Activated T-helper 17 cell treated with anti-CD3 and anti-CD28 coated beads, Interleukin-2, amount 50 U/mL, for 72 hours (primary cell): ENCODE measurements around the gene CABLES2. TPM values are rescaled to one million over a fixed set of nuclear protein-coding genes. Genes with fewer than 3 reads are reported as not detected.

ENCODE experiments used
- ATAC-seq: fragments of 150-1000 bp; cut with Tn5 transposase; replicated peaks from 2 replicates; pipeline ENCODE4 v1.10.0; 2021; ENCODE audit warnings: mild to moderate bottlenecking, moderate library complexity
- H3K27ac Mint-ChIP-seq: one replicate; pipeline ENCODE4 v1.8.0; 2022; ENCODE audit warnings: mixed read lengths
- H3K27me3 Mint-ChIP-seq: one replicate; pipeline ENCODE4 v1.8.0; 2022; ENCODE audit warnings: mixed read lengths
- H3K36me3 Mint-ChIP-seq: one replicate; pipeline ENCODE4 v1.8.0; 2022; ENCODE audit warnings: low read depth, mild to moderate bottlenecking, mixed read lengths
- H3K4me1 Mint-ChIP-seq: one replicate; pipeline ENCODE4 v1.8.0; 2022; ENCODE audit warnings: mixed read lengths
- H3K4me3 Mint-ChIP-seq: one replicate; pipeline ENCODE4 v1.8.0; 2022; ENCODE audit warnings: mild to moderate bottlenecking, mixed read lengths
- H3K9me3 Mint-ChIP-seq: one replicate; pipeline ENCODE4 v1.8.0; 2022; ENCODE audit warnings: mixed read lengths
- total RNA-seq, 2 donors: library from RNA; stranded (reverse); gene quantifications; one replicate each; pipeline ENCODE4 v1.2.3, GENCODE V29; 2022

CABLES2 gene
- total RNA-seq, 2 donors from 2014 or later, result 6.8 to 6.9 TPM

DNA sequence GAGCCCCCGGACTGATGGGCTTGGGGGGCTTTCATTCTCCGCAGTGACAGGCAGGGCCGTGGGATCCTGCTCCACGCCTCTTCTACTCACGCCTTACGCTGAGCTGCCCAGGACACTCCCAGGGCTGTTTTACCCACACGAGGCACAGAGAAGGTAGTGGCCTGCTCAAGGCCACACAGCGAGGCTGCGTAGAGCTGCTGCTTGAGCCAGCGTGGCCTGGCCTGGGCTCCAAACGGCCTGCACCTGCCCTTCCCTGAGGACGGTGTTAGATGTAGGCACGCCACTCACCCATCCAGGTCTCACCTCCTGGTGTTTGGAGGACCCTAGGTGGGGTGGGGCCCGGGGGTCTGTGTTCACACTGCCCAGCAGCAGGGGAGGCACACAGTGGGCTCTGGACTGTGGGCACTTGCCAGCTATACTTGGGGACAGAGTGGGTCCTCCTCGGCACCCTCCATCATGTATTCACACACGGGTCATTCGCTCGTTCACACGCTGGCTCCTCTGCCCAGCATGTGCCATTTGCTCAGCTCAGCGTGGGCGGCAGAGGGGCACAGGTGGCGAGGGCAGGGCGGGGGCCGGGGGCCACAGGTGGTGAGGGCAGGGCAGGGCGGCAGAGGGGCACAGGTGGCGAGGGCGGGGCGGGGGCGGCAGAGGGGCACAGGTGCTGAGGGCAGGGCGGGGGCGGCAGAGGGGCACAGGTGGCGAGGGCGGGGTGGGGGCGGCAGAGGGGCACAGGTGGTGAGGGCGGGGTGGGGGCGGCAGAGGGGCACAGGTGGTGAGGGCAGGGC is 38.7 kb upstream of the CABLES2 start:
- H3K27ac Mint-ChIP-seq, result no peak overlapping the region
- no peaks in the 10 kb centered on the region for H3K9me3 Mint-ChIP-seq
- ATAC-seq, result no peak
- H3K27me3 Mint-ChIP-seq, result peaks cover 13% of the 10 kb centered on the region
- no peaks in the 10 kb centered on the region for H3K4me1 Mint-ChIP-seq
- no peaks in the 10 kb centered on the region for H3K36me3 Mint-ChIP-seq
- H3K4me3 Mint-ChIP-seq, result no peak overlapping the region

DNA sequence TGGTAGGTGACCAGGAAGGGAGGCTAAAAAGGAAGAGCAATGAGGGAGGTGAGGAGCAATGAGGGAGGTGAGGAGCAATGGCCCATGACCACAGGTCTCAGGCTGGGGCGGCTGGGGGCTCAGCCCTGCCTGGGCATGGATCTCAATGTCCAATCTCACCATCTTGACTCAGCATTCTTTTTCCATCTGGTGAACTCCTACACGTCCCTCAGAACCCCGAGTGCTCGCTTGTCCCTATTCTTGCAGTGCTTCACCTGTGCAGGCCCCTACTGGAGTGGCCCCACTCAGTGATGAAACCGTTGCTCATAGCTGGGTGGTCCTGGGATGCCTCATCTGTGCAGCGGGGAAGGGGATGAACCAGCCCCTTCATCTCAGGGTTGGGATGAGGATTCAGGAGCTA is 37.2 kb upstream of the CABLES2 start:
- no peak overlapping the region for H3K27ac Mint-ChIP-seq
- no peaks in the 10 kb centered on the region for H3K36me3 Mint-ChIP-seq
- H3K4me3 Mint-ChIP-seq, result no peak overlapping the region

DNA sequence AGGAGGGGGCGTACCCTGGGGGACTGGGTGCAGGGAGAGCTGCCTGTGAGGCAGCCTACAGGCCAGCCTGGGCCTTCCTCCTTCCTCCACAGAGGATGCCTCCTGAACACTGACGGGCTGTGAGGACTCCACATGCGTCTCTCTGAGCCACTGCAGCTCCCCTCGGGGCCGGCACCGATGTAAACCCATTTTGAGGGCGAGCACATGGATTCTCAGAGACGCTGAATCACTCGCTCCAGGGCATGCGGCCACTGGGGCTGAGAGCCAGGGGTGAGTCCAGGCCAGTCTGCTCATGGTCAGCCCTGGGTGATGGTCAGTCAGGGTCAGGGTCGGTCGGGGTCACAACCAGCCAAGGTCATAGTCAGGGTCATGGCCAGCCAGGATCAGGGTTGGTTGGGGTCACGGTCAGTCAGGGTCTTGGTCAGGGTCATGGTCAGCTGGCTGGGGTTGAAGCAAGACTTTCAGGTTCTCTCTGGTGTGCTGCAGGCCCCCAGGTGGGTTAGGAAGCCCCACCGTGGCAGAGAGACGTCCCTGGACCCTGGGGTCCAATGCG is 35.0 kb upstream of the CABLES2 start:
- ATAC-seq, result no peak
- H3K36me3 Mint-ChIP-seq, result no peaks in the 10 kb centered on the region
- H3K4me3 Mint-ChIP-seq, result no peak overlapping the region
- H3K4me1 Mint-ChIP-seq, result no peaks in the 10 kb centered on the region
- no peak overlapping the region for H3K27ac Mint-ChIP-seq
- no peaks in the 10 kb centered on the region for H3K9me3 Mint-ChIP-seq
- H3K27me3 Mint-ChIP-seq, result peaks cover 14% of the 10 kb centered on the region

More for the DNA sequence above, 37.2 kb upstream of the CABLES2 start:
- ATAC-seq, result no peak
- Mint-ChIP-seq H3K4me1 (no peaks in the 10 kb centered on the region), H3K9me3 (no peaks in the 10 kb centered on the region), H3K27me3 (peaks cover 10% of the 10 kb centered on the region)

DNA sequence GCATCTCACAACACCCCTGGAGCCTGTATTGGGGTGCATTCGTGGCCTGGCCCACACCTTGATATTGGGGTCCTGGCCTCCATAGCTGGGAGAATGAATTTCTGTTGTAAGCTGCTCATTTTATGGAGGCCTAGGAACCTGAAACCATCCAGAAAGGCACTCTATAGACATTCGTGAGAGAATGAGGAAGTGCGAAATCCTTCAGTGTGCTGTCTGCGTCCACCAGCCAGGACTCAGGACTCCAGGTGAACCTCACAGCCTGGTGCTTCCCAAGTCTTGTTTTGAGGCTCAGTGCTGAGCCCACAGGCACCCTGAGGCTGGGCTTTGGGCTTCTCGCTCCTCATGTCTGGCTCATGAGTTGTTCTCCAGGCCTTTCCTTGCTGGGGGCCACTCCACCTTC is 32.1 kb upstream of the CABLES2 start:
- no peaks in the 10 kb centered on the region for H3K36me3 Mint-ChIP-seq
- ATAC-seq, result no peak
- peaks cover 29% of the 10 kb centered on the region for H3K27me3 Mint-ChIP-seq
- H3K4me3 Mint-ChIP-seq, result no peak overlapping the region
- H3K27ac Mint-ChIP-seq, result no peak overlapping the region
- H3K9me3 Mint-ChIP-seq, result no peaks in the 10 kb centered on the region
- no peaks in the 10 kb centered on the region for H3K4me1 Mint-ChIP-seq

DNA sequence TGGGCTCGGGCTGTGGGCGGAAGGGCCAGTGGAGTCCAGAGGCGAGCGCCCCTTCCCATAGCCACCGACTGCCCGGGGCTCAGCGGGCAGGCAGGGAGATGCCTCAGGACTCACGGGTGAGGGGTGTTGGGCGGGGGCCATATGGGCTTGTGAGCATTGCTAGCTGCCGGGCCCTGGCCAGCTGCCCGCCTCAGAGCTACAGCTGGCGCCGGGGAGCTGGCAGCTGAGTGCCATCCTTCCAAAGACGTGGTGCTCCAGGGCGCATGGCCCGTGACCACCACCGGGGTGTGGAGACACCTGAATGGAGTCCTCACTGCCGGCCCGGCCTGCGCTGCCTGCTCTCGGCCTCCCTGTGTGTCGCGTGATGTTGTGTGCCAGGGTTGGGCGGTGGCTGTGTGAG is 30.8 kb upstream of the CABLES2 start:
- Mint-ChIP-seq H3K4me1 (no peaks in the 10 kb centered on the region), H3K9me3 (no peaks in the 10 kb centered on the region), H3K4me3 (no peak overlapping the region), H3K36me3 (no peaks in the 10 kb centered on the region), H3K27ac (no peak overlapping the region), H3K27me3 (peaks cover 22% of the 10 kb centered on the region)
- no peak for ATAC-seq

DNA sequence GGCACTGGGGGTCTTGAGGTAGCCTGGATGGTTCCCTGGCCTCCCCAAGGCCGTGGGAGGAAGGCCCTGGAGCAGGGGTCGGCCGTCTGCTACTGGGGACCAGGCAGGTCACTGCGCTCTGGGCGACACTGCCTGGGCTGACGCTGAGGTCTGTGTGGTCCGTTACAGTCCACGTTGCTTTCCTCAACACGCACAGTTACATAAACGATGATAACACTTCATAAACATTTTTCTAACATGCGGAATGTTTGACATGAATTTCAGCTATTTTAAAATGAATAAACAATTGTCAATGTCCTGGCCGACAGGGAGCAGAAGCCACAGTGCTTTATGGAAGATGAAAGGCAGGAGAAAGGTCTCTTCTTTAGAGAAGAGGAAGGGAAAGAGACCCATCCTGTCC is 30.4 kb upstream of the CABLES2 start:
- Mint-ChIP-seq H3K4me3 (no peak overlapping the region), H3K4me1 (no peaks in the 10 kb centered on the region), H3K9me3 (no peaks in the 10 kb centered on the region), H3K27ac (no peak overlapping the region), H3K27me3 (peaks cover 19% of the 10 kb centered on the region), H3K36me3 (no peaks in the 10 kb centered on the region)
- ATAC-seq, result no peak

DNA sequence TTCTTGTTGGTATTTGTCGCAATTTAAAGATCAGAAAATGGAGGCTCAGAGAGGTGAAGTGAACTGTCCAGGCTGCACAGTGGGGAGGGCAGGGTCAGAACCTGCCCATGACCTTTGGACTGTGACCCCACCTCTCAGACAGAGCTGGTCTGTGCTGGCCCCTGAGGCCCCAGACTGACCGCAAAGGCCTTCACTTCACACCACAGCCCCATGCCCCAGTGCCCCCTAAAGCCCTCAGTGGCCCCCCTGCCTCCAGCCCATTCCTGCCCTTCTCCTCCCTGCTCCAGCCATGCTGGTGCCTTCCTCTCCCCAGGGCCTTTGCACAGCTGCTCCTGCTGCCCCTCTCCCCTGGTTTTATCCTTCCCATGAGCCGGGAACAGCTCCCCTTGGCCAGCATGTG is 29.6 kb upstream of the CABLES2 start:
- Mint-ChIP-seq H3K9me3 (no peaks in the 10 kb centered on the region), H3K27me3 (peaks cover 19% of the 10 kb centered on the region), H3K27ac (no peak overlapping the region), H3K4me1 (no peaks in the 10 kb centered on the region), H3K4me3 (no peak overlapping the region), H3K36me3 (no peaks in the 10 kb centered on the region)
- ATAC-seq, result no peak

DNA sequence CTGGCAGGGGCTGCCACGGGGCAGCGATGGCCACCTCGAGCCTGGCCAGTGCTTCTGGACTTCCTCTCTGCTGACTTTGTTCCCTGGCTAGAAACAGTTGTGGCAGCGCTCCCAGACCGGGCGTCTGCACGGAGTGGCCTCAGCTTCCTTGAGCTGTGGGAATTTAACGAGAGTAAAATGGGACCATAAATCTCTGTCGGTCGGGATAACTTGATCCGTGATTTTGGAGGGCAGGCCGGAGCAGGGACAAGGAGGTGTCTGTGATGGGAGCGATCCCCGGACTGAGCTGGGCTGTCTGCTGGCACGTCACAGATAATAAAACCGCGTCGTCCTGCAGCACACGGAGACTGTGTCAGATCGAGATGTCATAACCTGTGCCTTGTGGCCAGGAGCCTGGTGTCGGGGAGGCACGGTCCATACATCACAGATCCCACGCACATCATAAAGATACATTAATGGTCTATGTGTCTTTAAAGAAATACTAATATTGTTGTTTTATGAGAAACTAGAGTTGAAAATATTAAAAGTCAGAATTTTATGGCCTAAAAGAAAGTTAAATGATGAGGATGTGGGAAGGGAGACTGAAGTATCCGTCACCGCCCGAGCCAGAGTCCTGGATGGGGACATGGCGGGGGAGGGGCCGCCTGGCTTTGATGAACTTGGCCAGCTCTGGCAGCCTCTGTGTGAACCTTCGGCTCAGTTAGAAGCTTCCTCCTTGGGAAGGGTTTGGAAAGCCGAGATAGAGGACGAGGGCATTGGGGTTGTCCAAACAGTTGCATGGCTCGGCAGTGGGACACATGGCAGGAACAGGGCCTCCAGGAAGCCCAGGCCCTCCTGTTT is 26.8 kb upstream of the CABLES2 start:
- H3K27ac Mint-ChIP-seq, result no peak overlapping the region
- H3K36me3 Mint-ChIP-seq, result no peaks in the 10 kb centered on the region
- H3K4me1 Mint-ChIP-seq, result no peaks in the 10 kb centered on the region
- H3K27me3 Mint-ChIP-seq, result peaks cover 24% of the 10 kb centered on the region
- H3K9me3 Mint-ChIP-seq, result no peaks in the 10 kb centered on the region
- H3K4me3 Mint-ChIP-seq, result no peak overlapping the region
- ATAC-seq, result no peak

DNA sequence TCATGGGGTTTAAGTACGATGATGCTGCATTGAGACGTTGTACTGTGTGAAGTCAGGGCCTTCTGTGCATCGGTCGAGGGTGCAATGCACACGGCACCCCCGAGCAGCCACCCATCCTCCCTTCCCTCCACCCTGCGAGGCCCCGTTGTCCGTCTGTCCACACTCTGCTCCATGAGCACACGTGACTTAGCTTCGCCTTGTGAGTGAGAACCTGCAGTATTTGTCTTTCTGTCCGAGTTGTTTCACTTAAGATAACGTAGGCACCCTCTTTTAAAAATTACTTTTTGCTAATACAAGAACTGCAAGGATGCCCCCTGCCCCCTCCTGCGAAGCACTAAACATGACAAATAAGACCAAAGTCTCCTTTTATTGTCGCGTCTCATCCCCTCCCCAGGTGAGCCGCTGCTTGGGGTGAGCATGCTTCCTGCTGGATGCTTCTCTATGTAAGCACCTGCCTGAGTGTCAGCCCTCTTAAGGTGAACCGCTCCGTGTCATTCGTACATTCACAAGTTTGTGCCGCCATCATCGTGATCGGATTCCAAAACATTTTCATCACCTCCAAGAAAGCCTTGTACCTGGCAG is 23.9 kb upstream of the CABLES2 start:
- H3K36me3 Mint-ChIP-seq, result no peaks in the 10 kb centered on the region
- no peak for ATAC-seq
- no peaks in the 10 kb centered on the region for H3K4me1 Mint-ChIP-seq
- H3K9me3 Mint-ChIP-seq, result no peaks in the 10 kb centered on the region
- H3K27me3 Mint-ChIP-seq, result peaks cover 17% of the 10 kb centered on the region
- H3K27ac Mint-ChIP-seq, result no peak overlapping the region
- H3K4me3 Mint-ChIP-seq, result no peak overlapping the region

DNA sequence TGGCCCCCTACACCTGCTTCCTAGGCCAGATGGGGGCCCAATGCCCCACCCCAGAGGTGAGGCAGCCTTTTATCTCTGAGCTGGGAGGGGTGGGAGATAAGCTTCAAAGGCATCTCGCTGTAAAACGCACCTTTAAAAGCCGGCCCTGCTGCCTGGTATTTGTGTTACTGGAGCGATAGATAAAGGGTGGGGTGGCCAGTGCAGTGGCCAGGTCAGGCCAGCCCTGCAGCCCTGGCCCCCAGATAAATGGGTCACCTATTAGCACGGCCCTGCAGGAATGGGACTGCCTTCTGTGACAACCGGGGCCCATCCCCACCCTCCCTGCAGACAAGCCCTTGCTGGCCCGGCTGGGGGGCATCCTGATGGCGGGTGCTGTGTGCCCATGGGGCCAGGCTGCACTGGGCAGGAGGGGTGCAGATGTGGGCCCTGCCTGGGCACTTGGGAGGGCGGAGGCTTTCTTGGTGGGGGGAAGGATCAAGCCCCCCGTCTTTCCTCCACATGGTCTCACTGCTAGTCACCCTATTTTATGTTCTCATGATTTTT is 23.3 kb upstream of the CABLES2 start:
- no peak for ATAC-seq
- Mint-ChIP-seq H3K9me3 (no peaks in the 10 kb centered on the region), H3K36me3 (no peaks in the 10 kb centered on the region), H3K4me1 (no peaks in the 10 kb centered on the region), H3K4me3 (no peak overlapping the region), H3K27ac (no peak overlapping the region), H3K27me3 (peaks cover 14% of the 10 kb centered on the region)

DNA sequence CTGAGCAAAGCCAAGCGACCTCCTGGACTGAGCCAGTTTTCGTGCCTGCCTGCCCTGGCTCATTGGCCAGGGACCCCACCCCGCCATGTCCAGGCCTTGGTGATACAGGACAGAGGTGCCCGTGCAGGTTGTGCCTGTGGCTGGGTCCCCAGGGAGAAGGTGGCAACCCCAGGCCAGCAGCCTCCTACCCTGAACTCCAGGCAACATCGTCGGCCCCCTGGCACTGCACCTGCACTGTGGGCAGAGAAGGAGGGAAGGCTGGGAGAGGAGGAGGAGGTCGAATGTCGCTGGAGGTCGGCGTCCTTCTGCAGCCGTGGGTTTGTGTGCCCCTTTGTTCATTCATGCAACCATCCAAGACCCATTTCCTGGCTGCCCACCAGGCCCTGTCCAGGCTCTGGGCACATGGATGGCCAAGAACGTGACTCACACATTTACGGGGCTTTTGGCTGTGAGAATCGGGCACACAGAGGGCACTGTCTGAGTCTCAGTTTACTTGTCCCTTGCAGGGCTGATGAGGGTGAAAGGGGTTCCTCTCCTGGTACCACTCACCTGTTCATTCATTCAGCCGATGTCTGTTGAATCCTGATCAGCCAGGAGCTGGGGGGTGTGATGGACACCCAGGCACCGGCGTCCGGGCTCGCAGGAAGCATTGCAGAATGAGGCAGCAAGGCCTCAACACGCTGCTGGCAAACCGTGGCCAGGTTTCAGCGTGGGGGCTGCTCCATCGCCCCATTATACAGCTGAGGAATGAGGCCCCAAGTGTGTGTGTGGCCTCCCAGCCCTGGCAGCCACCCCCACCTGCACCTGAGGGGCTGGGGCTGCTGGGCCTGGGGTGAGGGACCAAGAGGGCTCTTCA is 22.6 kb upstream of the CABLES2 start:
- ATAC-seq, result no peak
- Mint-ChIP-seq H3K36me3 (no peaks in the 10 kb centered on the region), H3K4me1 (no peaks in the 10 kb centered on the region), H3K27ac (no peak overlapping the region), H3K9me3 (no peaks in the 10 kb centered on the region), H3K4me3 (no peak overlapping the region), H3K27me3 (peaks cover 10% of the 10 kb centered on the region)

DNA sequence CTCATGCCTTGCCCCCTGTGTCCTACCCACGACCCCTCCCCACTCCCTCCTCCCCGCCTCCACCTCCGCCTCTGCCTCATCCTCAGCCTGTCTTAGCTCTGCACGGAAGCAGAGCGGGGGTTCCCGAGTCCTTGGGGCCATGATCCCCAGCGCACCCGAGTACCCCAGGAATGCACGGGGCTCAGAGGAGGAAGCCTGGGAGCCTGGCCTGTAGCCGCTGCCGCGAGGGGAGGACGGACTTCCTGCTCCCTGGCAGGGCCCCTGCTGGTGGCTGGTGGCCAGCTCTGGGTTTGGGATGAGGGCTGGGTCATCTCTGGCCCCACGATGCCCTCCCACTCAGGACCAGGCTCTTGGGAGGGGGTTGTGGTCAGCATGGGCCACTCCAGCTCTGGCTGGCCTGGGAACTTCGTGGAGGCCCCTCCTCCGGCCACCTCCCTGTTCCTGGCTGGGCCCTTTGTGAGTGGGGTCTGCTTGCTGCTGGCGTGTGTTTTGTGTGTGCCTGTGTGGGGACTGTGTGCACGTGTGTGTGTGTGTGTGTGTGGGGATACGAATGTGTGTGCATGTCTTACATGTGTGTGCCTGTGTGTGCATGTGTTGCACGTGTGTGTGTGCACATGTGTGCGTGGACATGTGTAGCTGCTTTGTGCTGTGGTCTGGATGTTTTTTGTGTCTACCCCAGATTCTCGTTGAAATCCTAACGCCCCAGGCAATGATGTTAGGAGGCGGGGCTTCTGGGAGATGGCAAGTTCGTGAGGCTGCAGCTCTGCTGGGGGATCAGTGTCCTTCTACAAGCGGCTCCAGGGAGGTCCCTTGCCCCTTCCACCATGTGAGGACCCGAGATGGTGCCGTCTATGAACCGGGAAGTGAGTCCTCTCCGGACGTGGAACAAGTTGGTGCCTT is 21.6 kb upstream of the CABLES2 start:
- no peaks in the 10 kb centered on the region for H3K9me3 Mint-ChIP-seq
- no peak for ATAC-seq
- no peaks in the 10 kb centered on the region for H3K4me1 Mint-ChIP-seq
- H3K36me3 Mint-ChIP-seq, result no peaks in the 10 kb centered on the region
- H3K4me3 Mint-ChIP-seq, result no peak overlapping the region
- peaks cover 6% of the 10 kb centered on the region for H3K27me3 Mint-ChIP-seq
- H3K27ac Mint-ChIP-seq, result no peak overlapping the region

DNA sequence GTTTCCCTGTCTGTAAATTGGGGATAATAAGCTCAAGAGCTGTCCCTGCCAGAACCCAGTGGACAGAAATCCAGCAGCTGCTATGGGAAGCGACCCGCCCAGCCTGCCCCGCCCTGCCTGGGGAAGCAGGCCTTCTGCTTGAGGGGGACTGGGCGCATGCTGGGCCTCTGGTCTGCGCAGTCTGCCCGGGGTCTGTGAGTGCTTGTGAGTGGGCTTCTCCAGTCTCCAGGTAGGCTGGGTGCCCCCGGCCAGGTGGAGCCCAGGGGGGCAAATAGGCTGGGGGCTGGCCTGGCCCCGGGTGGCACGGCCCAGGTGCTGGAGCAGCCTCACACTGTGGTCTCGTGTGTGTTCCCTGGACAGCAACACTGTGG is 20.9 kb upstream of the CABLES2 start:
- ATAC-seq, result no peak
- Mint-ChIP-seq H3K27me3 (peaks cover 6% of the 10 kb centered on the region), H3K4me3 (no peak overlapping the region), H3K36me3 (no peaks in the 10 kb centered on the region), H3K4me1 (no peaks in the 10 kb centered on the region), H3K27ac (no peak overlapping the region), H3K9me3 (no peaks in the 10 kb centered on the region)
